A549 (cell line): ENCODE measurements around the gene TMCC2. TPM values are rescaled to one million over a fixed set of nuclear protein-coding genes. Genes with fewer than 3 reads are reported as not detected.

ENCODE experiments used
- ATOH8 ChIP-seq: fragments of 250-450 bp; sonication (Bioruptor Pico); IDR thresholded peaks from 2 replicates; pipeline ENCODE4 v1.5.0; 2020; ENCODE audit warnings: low read depth, mild to moderate bottlenecking, moderate library complexity
- CBX8 ChIP-seq: fragments of 200-600 bp; sonication (generic); IDR thresholded peaks from 2 replicates; pipeline ENCODE4 v1.6.1; 2016
- CEBPB ChIP-seq, 2 experiments: fragments of >200 bp in 1 of 2; sonication (Bioruptor Twin) in 1 of 2; formaldehyde crosslinking in 1 of 2; IDR thresholded peaks; 2 replicates each; pipeline ENCODE4 v1.6.1; 2012 to 2016
- CHD4 ChIP-seq: fragments of 200-600 bp; sonication (generic); IDR thresholded peaks from 2 replicates; pipeline ENCODE4 v1.6.1; 2016; ENCODE audit warnings: antibody characterized with exemption, mild to moderate bottlenecking, borderline replicate concordance
- CTCF ChIP-seq: fragments of >200 bp; sonication (Bioruptor Twin); formaldehyde crosslinking; IDR thresholded peaks from 3 replicates; pipeline ENCODE4 v1.5.1; 2016
- EHMT2 ChIP-seq: fragments of 200-600 bp; sonication (generic); IDR thresholded peaks from 2 replicates; pipeline ENCODE4 v1.6.1; 2016; ENCODE audit warnings: antibody characterized with exemption, low read depth, mild to moderate bottlenecking, moderate library complexity
- EP300 ChIP-seq, 2 experiments: fragments of >200 bp; sonication (Bioruptor Twin); formaldehyde crosslinking; IDR thresholded peaks; 2 replicates in 1 of 2; 3 replicates in 1 of 2; pipeline ENCODE4 v1.6.1; 2016 to 2017
- ESRRA ChIP-seq: fragments of 150-350 bp; IDR thresholded peaks from 2 replicates; pipeline ENCODE4 v1.6.1; 2014; ENCODE audit warnings: mild to moderate bottlenecking, low read length, borderline replicate concordance
- FOSL2 ChIP-seq, 2 experiments: fragments of 450-650 bp in 1 of 2; fragments of >200 bp in 1 of 2; sonication (Bioruptor Twin) in 1 of 2; formaldehyde crosslinking; IDR thresholded peaks; 2 replicates each; pipeline versions ENCODE4 v1.5.0 to v1.6.1; 2016 to 2020; ENCODE audit warnings: mild to moderate bottlenecking in 1 of 2, moderate library complexity in 1 of 2
- HES2 ChIP-seq: fragments of >200 bp; sonication (Bioruptor Twin); formaldehyde crosslinking; IDR thresholded peaks from 2 replicates; pipeline ENCODE4 v1.6.1; 2016
- HEYL ChIP-seq: fragments of 250-450 bp; sonication (Bioruptor Pico); IDR thresholded peaks from 2 replicates; pipeline ENCODE4 v1.8.0; 2021; ENCODE audit warnings: mild to moderate bottlenecking, moderate library complexity
- HMGXB4 ChIP-seq: fragments of 250-450 bp; sonication (Bioruptor Pico); IDR thresholded peaks from 2 replicates; pipeline ENCODE4 v1.5.0; 2021; ENCODE audit warnings: mild to moderate bottlenecking, moderate library complexity, borderline replicate concordance
- HOXB13 ChIP-seq: fragments of 250-450 bp; sonication (Bioruptor Pico); IDR thresholded peaks from 2 replicates; pipeline ENCODE4 v1.5.0; 2020; ENCODE audit warnings: low read depth, mild to moderate bottlenecking, moderate library complexity
- MAX ChIP-seq: IDR thresholded peaks from 2 replicates; pipeline ENCODE4 v1.6.1; 2012
- MYC ChIP-seq: IDR thresholded peaks from 2 replicates; pipeline ENCODE4 v1.6.1; 2012; ENCODE audit warnings: mild to moderate bottlenecking, inconsistent platforms, low read length, improper control_type of control experiment, borderline replicate concordance
- NR3C1 ChIP-seq: fragments of >200 bp; sonication (Bioruptor Twin); formaldehyde crosslinking; IDR thresholded peaks from 3 replicates; pipeline ENCODE4 v1.6.1; 2017
- POLR2AphosphoS2 ChIP-seq: conservative IDR thresholded peaks from 2 replicates; pipeline ENCODE4 v1.6.1; 2012; ENCODE audit warnings: low read length, improper control_type of control experiment, inconsistent platforms
- RAD21 ChIP-seq, 2 experiments: fragments of >200 bp in 1 of 2; sonication (Bioruptor Twin) in 1 of 2; formaldehyde crosslinking in 1 of 2; IDR thresholded peaks in 1 of 2; conservative IDR thresholded peaks in 1 of 2; 2 replicates in 1 of 2; 3 replicates in 1 of 2; pipeline ENCODE4 v1.6.1; 2012 to 2018; ENCODE audit warnings: inconsistent platforms in 1 of 2
- RARB ChIP-seq: fragments of 250-450 bp; sonication (Bioruptor Pico); IDR thresholded peaks from 2 replicates; pipeline ENCODE4 v1.8.0; 2021; ENCODE audit warnings: mild to moderate bottlenecking, moderate library complexity
- TFCP2L1 ChIP-seq: fragments of 250-450 bp; sonication (Bioruptor Pico); IDR thresholded peaks from 2 replicates; pipeline ENCODE4 v1.5.0; 2021; ENCODE audit warnings: mild to moderate bottlenecking
- TP53 ChIP-seq: fragments of 250-450 bp; sonication (Bioruptor Pico); IDR thresholded peaks from 2 replicates; pipeline ENCODE4 v1.5.0; 2021; ENCODE audit warnings: mild to moderate bottlenecking, moderate library complexity
- ZNF302 ChIP-seq: fragments of 250-450 bp; sonication (Bioruptor Pico); IDR thresholded peaks from 2 replicates; pipeline ENCODE4 v1.9.0; 2021; ENCODE audit warnings: inconsistent platforms, mild to moderate bottlenecking, moderate library complexity
- ZSCAN20 ChIP-seq: fragments of 250-450 bp; sonication (Bioruptor Pico); IDR thresholded peaks from 2 replicates; pipeline ENCODE4 v1.8.0; 2022; ENCODE audit warnings: mild to moderate bottlenecking, moderate library complexity
- polyA plus RNA-seq, 4 experiments: library from polyadenylated mRNA; depleted of rRNA in 3 of 4; stranded (reverse); fragments of >200 nt; fragmentation: RNase III in 1 of 4; extraction: RNeasy Plus Mini Kit Qiagen cat#74134 plus additional on column Dnase treatment in 1 of 4; gene quantifications; 2 replicates in 3 of 4; 3 replicates in 1 of 4; pipeline ENCODE4 v1.2.3, GENCODE V29; 2011 to 2017

Gene TMCC2
- polyA plus RNA-seq, 2 of the 4 experiments (the other 2 are of a cell fraction): 1.7 to 3.2 TPM

GRCh38 chr1:205294175-205294917, 66.6 kb downstream of the TMCC2 start (continued):
- TF ChIP-seq CTCF: no peak
- TF ChIP-seq EHMT2: no peak
- TF ChIP-seq CBX8: no peak
- TF ChIP-seq TP53 (CRISPR knock-in tag): no peak
- TF ChIP-seq MYC: no peak
- TF ChIP-seq CHD4: no peak
- no peak for TF ChIP-seq HES2
- no peak for TF ChIP-seq HEYL
- no peak for TF ChIP-seq ZSCAN20 (CRISPR knock-in tag)
- peak; percentile 70; the same call in 1 of the 2 replicates for TF ChIP-seq RARB (CRISPR knock-in tag)
- peak; percentile 33 to 44 for TF ChIP-seq RAD21 (conservative IDR thresholded peaks at IDR 0.05 in 1 of 2, IDR thresholded peaks at IDR 0.05 in 1 of 2)
- TF ChIP-seq EP300 (IDR thresholded peaks at IDR 0.05): peak; percentile 79 to 92; a peak in 4 of 5 replicates
- no peak for TF ChIP-seq TFCP2L1 (CRISPR knock-in tag)
- no peak for TF ChIP-seq HMGXB4 (CRISPR knock-in tag)
- TF ChIP-seq ATOH8 (CRISPR knock-in tag): peak; percentile 57
- TF ChIP-seq MAX: peak; percentile 77; the same call in 1 of the 2 replicates
- peak; percentile 9; the same call in 1 of the 2 replicates for TF ChIP-seq ESRRA
- TF ChIP-seq POLR2AphosphoS2: no peak
- TF ChIP-seq FOSL2 (IDR thresholded peaks at IDR 0.05): peak; percentile 82; the same call in 1 of the 2 replicates
- peak; percentile 100 for TF ChIP-seq FOSL2 (CRISPR knock-in tag; IDR thresholded peaks at IDR 0.05)
- TF ChIP-seq HOXB13 (CRISPR knock-in tag): peak; percentile 69
- no peak; the same call in 1 of the 2 replicates for TF ChIP-seq ZNF302 (CRISPR knock-in tag)
- no peak for TF ChIP-seq NR3C1
- peak in 1 of 2 experiments; percentile 65; a peak in 2 of 4 replicates for TF ChIP-seq CEBPB (IDR thresholded peaks at IDR 0.05)
